ENCODE data around the gene CPNE7.
"Not testable (repeated sequence)": the region's sequence is repeated elsewhere in the genome, so short reads cannot be mapped to it uniquely, and the experiment has no call there.

Gene CPNE7

GRCh38 chr16:89569506-89570341 lies 5.8 kb upstream of the CPNE7 start:
- H4K20me1 ChIP-seq (ENCODE audit: control insufficient read depth, insufficient read depth, low read depth, low read length) = peaks cover 6% of the 10 kb centered on the region; the same call in 1 of the 2 replicates
- no peak overlapping the region for H3K27ac ChIP-seq (ENCODE audit: low read depth, low read length)
- no peak overlapping the region for H3K4me2 ChIP-seq (ENCODE audit: low read length)
- peaks cover 41% of the 10 kb centered on the region for H3K4me1 ChIP-seq (ENCODE audit: control insufficient read depth, low read length)
- H3F3A ChIP-seq (ENCODE audit: control insufficient read depth, insufficient read depth) = peaks cover 28% of the 10 kb centered on the region
- H3K9me2 ChIP-seq (replicated peaks; ENCODE audit: control insufficient read depth, low read length) = no peaks in the 10 kb centered on the region
- H3K36me3 ChIP-seq (ENCODE audit: control insufficient read depth, low read length) = peaks cover 16% of the 10 kb centered on the region
- H3K79me2 ChIP-seq (ENCODE audit: control insufficient read depth, low read length) = no peaks in the 10 kb centered on the region
- no peaks in the 10 kb centered on the region for H3K9me3 ChIP-seq (ENCODE audit: control insufficient read depth, insufficient read depth, low read length)
- no peaks in the 10 kb centered on the region; the same call in 1 of the 2 replicates for H3K27me3 ChIP-seq (ENCODE audit: control insufficient read depth, low read length)
- TF ChIP-seq EZH2phosphoT487 (IDR thresholded peaks at IDR 0.05; ENCODE audit: borderline replicate concordance, low read length) = no peak
- no peak for TF ChIP-seq CTCF (IDR thresholded peaks at IDR 0.05; ENCODE audit: low read depth, low read length, poor library complexity, severe bottlenecking)
- no peak overlapping the region for H3K4me3 ChIP-seq (ENCODE audit: low read length)

GRCh38 chr16:89570342-89570923 lies 5.1 kb upstream of the CPNE7 start:
- Histone ChIP-seq H4K20me1 (ENCODE audit: control insufficient read depth, insufficient read depth, low read depth, low read length) (peaks cover 6% of the 10 kb centered on the region; the same call in 1 of the 2 replicates), H3K4me2 (ENCODE audit: low read length) (no peak overlapping the region), H3K4me3 (ENCODE audit: low read length) (no peak overlapping the region), H3K9me2 (replicated peaks; ENCODE audit: control insufficient read depth, low read length) (no peaks in the 10 kb centered on the region), H3K36me3 (ENCODE audit: control insufficient read depth, low read length) (peaks cover 9% of the 10 kb centered on the region), H3F3A (ENCODE audit: control insufficient read depth, insufficient read depth) (peaks cover 21% of the 10 kb centered on the region), H3K27ac (ENCODE audit: low read depth, low read length) (no peak overlapping the region), H3K4me1 (ENCODE audit: control insufficient read depth, low read length) (peaks cover 41% of the 10 kb centered on the region), H3K79me2 (ENCODE audit: control insufficient read depth, low read length) (no peaks in the 10 kb centered on the region), H3K27me3 (ENCODE audit: control insufficient read depth, low read length) (peaks cover 5% of the 10 kb centered on the region), H3K9me3 (ENCODE audit: control insufficient read depth, insufficient read depth, low read length) (no peaks in the 10 kb centered on the region)
- no peak for TF ChIP-seq CTCF (IDR thresholded peaks at IDR 0.05; ENCODE audit: low read depth, low read length, poor library complexity, severe bottlenecking)
- no peak for TF ChIP-seq EZH2phosphoT487 (IDR thresholded peaks at IDR 0.05; ENCODE audit: borderline replicate concordance, low read length)

GRCh38 chr16:89570983-89571598 lies 4.5 kb upstream of the CPNE7 start:
- not testable (repeated sequence) for H3K27ac ChIP-seq (ENCODE audit: low read depth, low read length); H3K36me3 ChIP-seq (ENCODE audit: control insufficient read depth, low read length); H3K9me3 ChIP-seq (ENCODE audit: control insufficient read depth, insufficient read depth, low read length); H3K4me3 ChIP-seq (ENCODE audit: low read length); H3K9me2 ChIP-seq (replicated peaks; ENCODE audit: control insufficient read depth, low read length); H4K20me1 ChIP-seq (ENCODE audit: control insufficient read depth, insufficient read depth, low read depth, low read length); H3K79me2 ChIP-seq (ENCODE audit: control insufficient read depth, low read length); H3K4me2 ChIP-seq (ENCODE audit: low read length); H3K27me3 ChIP-seq (ENCODE audit: control insufficient read depth, low read length)
- H3F3A ChIP-seq (ENCODE audit: control insufficient read depth, insufficient read depth) = peaks cover 14% of the 10 kb centered on the region
- H3K4me1 ChIP-seq (ENCODE audit: control insufficient read depth, low read length) = peaks cover 38% of the 10 kb centered on the region

All from DOHH2 (cell line).